Activated CD8-positive, alpha-beta T cell treated with anti-CD3 and anti-CD28 coated beads, Interleukin-2, amount 10 ng/mL, durations not matched to agents 7 days and 5 days (primary cell): ENCODE results near the gene PCDH9. TPM values are rescaled to one million over a fixed set of nuclear protein-coding genes. Genes with fewer than 3 reads are reported as not detected.

Experiments
- ATAC-seq: fragments of 150-1000 bp; cut with Tn5 transposase; one replicate; pipeline ENCODE4 v1.10.0; 2021; ENCODE audit warnings: moderate library complexity
- CTCF ChIA-PET: fragments of 350-600 bp; sonication (Branson Sonifier 250); formaldehyde crosslinking; loops from one replicate; lab custom pipeline; 2021; ENCODE audit warnings: antibody characterized with exemption; lab: Charles Lee
- POLR2A ChIA-PET: fragments of 350-600 bp; sonication (Branson Sonifier 250); formaldehyde crosslinking; loops from one replicate; lab custom pipeline; 2021; ENCODE audit warnings: antibody characterized with exemption; lab: Charles Lee
- DNase-seq: peaks from one replicate; pipeline ENCODE4 v3.0.0-alpha.2; 2020
- H3K27ac Mint-ChIP-seq: one replicate; pipeline ENCODE4 v1.8.0; 2021; ENCODE audit warnings: mild to moderate bottlenecking, mixed read lengths
- H3K27me3 Mint-ChIP-seq: one replicate; pipeline ENCODE4 v1.8.0; 2021; ENCODE audit warnings: low read depth, mixed read lengths
- H3K36me3 Mint-ChIP-seq: one replicate; pipeline ENCODE4 v1.8.0; 2021; ENCODE audit warnings: low read depth, mixed read lengths
- H3K4me1 Mint-ChIP-seq: one replicate; pipeline ENCODE4 v1.8.0; 2021; ENCODE audit warnings: low read depth, mixed read lengths
- H3K4me3 Mint-ChIP-seq: one replicate; pipeline ENCODE4 v1.8.0; 2021; ENCODE audit warnings: mild to moderate bottlenecking, mixed read lengths
- H3K9me3 Mint-ChIP-seq: one replicate; pipeline ENCODE4 v1.8.0; 2022; ENCODE audit warnings: mixed read lengths; ENCODE audit not compliant: insufficient read depth
- total RNA-seq, 2 experiments: library from RNA; stranded (reverse); gene quantifications; one replicate each; pipeline ENCODE4 v1.2.3, GENCODE V29; 2021

The PCDH9 gene
- total RNA-seq, 2 experiments from 2014 or later: 0.08 to 0.13 TPM

DNA sequence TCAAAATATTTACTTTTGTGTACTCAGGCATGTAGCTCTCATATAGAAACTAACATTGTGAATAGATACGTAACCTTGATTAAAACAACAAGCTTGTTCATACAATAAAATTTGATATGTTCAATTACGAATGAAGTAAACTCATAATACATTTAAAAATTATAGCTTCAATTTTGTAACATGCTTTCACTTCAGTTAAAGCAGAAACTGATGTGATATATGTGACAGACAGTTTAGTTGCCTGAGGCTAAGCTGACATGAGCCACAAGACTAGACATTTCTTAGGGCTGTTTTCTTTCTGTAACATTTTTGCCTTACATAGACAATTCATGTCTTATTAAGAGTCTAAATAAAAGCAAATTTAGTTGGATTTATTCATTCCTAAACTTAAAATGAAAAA is 526.0 kb downstream of the PCDH9 start:
- POLR2A ChIA-PET: no interaction called here
- H3K9me3 Mint-ChIP-seq: no peaks in the 10 kb centered on the region
- no peak overlapping the region for H3K4me3 Mint-ChIP-seq
- ATAC-seq (no peak), DNase-seq (no peak)
- H3K27ac Mint-ChIP-seq: no peak overlapping the region
- H3K27me3 Mint-ChIP-seq: no peaks in the 10 kb centered on the region
- no peaks in the 10 kb centered on the region for H3K4me1 Mint-ChIP-seq
- no peaks in the 10 kb centered on the region for H3K36me3 Mint-ChIP-seq
- CTCF ChIA-PET: no interaction called here

DNA sequence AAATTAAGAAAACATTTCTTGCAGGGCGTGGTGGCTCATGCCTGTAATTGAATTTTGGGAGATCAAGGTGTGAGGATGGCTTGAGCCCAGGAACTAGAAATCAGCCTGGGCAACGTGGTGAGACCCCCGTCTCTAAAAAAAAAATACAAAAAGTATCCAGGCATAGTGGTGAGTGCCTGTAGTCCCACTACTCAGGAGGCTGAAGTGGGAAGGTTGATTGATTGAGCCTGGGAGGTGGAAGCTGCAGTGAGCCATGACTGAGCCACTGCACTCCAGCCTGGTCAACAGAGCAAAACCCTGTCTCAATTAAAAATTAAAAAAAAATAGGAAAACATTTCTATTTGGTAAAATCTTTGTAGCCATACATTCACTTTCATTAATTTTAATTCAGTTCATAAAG is 526.5 kb downstream of the PCDH9 start:
- Mint-ChIP-seq H3K4me3 (no peak overlapping the region), H3K36me3 (no peaks in the 10 kb centered on the region), H3K27me3 (no peaks in the 10 kb centered on the region), H3K4me1 (no peaks in the 10 kb centered on the region), H3K9me3 (no peaks in the 10 kb centered on the region), H3K27ac (no peak overlapping the region)
- no peak for DNase-seq
- ChIA-PET POLR2A (no interaction called here), CTCF (no interaction called here)
- no peak for ATAC-seq

DNA sequence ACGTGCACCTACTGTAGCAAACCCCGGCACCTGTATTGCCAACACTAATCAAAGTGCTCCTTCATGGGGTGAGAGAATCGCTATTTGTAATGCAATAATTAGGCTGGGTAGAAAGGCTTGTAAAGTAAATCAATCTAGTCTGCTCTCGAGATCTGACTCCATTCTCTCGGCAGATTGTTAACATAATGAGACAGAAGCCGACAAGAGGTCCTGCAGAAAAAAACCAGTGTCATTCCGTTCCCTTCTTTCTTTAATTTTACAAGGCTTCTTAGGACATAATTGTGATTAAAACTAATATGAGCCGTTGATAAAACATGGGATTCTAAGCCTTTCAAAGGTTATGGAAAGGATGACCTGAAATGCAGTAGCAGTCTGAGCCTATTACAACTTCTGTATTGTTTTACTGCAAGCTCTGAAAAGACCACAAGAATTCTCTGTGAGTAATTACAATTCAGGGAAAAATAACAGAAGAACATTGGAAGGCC is 530.0 kb downstream of the PCDH9 start:
- ATAC-seq (no peak), DNase-seq (no peak)
- Mint-ChIP-seq H3K4me1 (no peaks in the 10 kb centered on the region), H3K4me3 (no peak overlapping the region), H3K9me3 (no peaks in the 10 kb centered on the region), H3K27ac (no peak overlapping the region), H3K27me3 (no peaks in the 10 kb centered on the region), H3K36me3 (no peaks in the 10 kb centered on the region)
- CTCF ChIA-PET: no interaction called here
- POLR2A ChIA-PET: no interaction called here

DNA sequence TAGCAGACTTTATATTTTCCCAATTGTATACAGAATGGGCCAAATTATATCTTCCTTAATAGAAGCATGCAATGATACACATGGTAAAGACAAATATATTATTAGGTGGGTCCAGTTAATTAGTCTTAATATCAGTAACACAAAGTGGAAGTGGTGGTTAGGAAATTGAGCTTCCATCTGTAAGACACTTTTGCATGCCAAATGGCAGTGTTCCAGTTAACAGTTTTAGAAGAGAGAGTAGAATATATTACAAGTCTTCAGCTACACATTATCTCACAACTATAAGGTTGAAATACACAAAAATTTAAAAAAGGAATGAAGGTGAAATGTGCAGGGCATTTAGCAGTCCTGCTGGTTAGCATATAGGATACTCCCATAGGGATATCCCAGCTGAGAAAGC is 536.5 kb downstream of the PCDH9 start:
- DNase-seq: no peak
- no peaks in the 10 kb centered on the region for H3K27me3 Mint-ChIP-seq
- no peaks in the 10 kb centered on the region for H3K9me3 Mint-ChIP-seq
- no peak overlapping the region for H3K4me3 Mint-ChIP-seq
- ATAC-seq: no peak
- H3K27ac Mint-ChIP-seq: no peak overlapping the region
- H3K36me3 Mint-ChIP-seq: no peaks in the 10 kb centered on the region
- CTCF ChIA-PET: no interaction called here
- POLR2A ChIA-PET: no interaction called here
- no peaks in the 10 kb centered on the region for H3K4me1 Mint-ChIP-seq

DNA sequence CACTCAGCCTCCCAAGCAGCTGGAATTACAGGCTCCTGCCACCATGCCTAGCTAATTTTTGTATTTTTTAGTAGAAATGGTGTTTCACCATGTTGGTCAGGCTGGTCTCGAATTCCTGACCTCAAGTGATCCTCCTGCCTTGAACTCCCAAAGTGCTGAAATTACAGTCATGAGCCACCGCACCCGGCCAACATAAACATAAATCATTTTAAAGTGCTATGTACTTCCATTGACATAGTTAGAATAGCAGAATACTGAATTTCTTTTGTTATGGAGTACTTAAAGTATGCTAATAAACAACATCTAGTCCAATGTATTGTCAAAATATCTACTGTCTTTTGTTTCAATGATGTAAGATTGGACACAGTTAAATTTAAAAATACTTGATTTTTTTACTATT is 539.0 kb downstream of the PCDH9 start:
- ChIA-PET POLR2A (no interaction called here), CTCF (no interaction called here)
- Mint-ChIP-seq H3K27ac (no peak overlapping the region), H3K4me1 (no peaks in the 10 kb centered on the region), H3K4me3 (no peak overlapping the region), H3K36me3 (no peaks in the 10 kb centered on the region), H3K9me3 (no peaks in the 10 kb centered on the region), H3K27me3 (no peaks in the 10 kb centered on the region)
- DNase-seq (no peak), ATAC-seq (no peak)

DNA sequence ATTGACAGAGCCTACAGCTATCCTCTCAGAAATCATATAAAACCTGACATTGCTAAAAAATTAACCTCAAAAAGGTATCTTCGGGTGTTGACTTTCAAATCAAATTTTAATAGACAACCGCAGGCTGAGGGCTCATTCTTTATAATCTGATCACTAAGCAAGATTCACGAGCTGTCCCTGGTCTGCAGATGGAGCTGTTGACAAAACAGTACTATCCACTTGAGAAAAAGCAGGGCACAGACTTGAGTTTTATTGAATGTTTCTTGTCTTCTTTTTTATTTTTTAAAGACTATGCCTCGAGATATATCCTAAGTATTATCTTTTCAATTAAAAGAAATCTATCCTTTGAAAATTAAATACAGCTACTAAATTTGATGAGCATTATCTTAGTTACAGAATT is 540.5 kb downstream of the PCDH9 start:
- no peaks in the 10 kb centered on the region for H3K4me1 Mint-ChIP-seq
- DNase-seq: no peak
- CTCF ChIA-PET: no interaction called here
- H3K27ac Mint-ChIP-seq: no peak overlapping the region
- POLR2A ChIA-PET: no interaction called here
- peaks cover 2% of the 10 kb centered on the region for H3K9me3 Mint-ChIP-seq
- H3K27me3 Mint-ChIP-seq: no peaks in the 10 kb centered on the region
- ATAC-seq: no peak
- H3K36me3 Mint-ChIP-seq: no peaks in the 10 kb centered on the region
- no peak overlapping the region for H3K4me3 Mint-ChIP-seq

DNA sequence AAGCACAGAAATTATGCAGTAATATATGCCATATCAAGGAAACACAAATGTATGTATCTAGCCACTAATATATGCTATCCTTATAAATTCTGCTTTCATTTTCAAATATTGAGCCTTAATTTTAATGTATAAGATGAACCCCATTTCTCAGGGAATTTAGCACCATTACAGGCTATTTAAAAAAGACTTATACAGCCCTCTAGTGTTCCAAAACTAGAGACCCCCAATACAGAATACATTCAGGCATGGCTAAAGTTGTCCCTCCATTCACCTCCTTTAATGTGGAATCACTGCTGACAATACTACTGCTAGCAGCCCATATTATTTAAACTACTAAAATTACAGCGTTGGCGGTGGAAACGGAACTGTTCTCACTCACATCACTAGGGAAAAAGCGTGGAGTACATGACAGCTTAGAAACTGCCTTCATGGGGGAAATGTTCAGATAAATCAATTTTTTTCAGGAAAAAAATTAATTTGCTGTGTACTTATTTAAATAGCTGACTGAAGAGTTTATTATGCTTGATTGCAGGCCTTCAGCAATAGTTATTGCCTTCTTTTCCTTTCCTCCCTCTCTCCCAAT is 541.0 kb downstream of the PCDH9 start:
- Mint-ChIP-seq H3K27me3 (no peaks in the 10 kb centered on the region), H3K9me3 (peaks cover 4% of the 10 kb centered on the region), H3K27ac (no peak overlapping the region), H3K36me3 (no peaks in the 10 kb centered on the region), H3K4me1 (no peaks in the 10 kb centered on the region), H3K4me3 (no peak overlapping the region)
- ChIA-PET CTCF (no interaction called here), POLR2A (no interaction called here)
- ATAC-seq (no peak), DNase-seq (no peak)

DNA sequence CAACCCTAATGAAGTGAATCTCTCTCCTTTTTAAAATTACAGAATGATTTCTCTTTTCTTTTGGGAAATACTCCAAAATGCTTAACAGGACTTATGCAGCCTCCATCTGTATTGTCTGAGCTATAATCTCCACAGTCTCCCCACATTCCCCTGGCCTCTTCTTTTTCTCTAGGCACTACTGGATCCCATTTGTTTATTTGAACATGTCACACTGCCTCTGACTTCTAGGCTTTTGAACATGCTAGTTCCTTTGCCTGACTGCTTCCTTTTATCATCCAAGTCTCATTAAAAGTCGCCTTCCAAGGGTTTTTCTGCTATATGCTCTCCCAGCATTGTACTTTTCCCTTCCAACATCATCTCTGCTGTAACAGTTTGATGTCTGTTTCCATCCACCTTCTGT is 548.7 kb downstream of the PCDH9 start:
- Mint-ChIP-seq H3K9me3 (peaks cover 7% of the 10 kb centered on the region), H3K27ac (no peak overlapping the region), H3K4me3 (no peak overlapping the region), H3K27me3 (no peaks in the 10 kb centered on the region), H3K4me1 (no peaks in the 10 kb centered on the region), H3K36me3 (no peaks in the 10 kb centered on the region)
- POLR2A ChIA-PET: no interaction called here
- ATAC-seq (no peak), DNase-seq (no peak)
- CTCF ChIA-PET: no interaction called here

DNA sequence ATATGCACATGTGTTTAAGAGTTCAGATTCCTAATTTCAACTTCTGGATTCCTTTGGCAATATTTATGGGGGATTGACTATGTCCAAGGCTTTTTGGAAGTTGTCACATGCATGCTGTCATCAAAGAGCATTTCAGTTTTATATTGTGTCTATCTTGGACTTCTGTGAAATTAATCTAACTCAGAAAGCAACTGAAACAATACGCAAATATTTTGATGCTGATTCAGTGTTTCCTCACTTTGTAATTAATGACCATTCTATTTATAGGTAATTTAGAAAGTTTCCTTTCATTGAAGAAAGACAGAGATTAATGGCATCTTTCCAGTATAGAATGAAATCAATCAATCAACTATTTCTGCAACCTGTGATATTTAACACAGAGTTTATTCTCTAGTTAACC is 550.1 kb downstream of the PCDH9 start:
- Mint-ChIP-seq H3K4me3 (no peak overlapping the region), H3K9me3 (peaks cover 7% of the 10 kb centered on the region), H3K27me3 (no peaks in the 10 kb centered on the region), H3K4me1 (no peaks in the 10 kb centered on the region), H3K27ac (no peak overlapping the region), H3K36me3 (no peaks in the 10 kb centered on the region)
- DNase-seq (no peak), ATAC-seq (no peak)
- ChIA-PET POLR2A (no interaction called here), CTCF (no interaction called here)

DNA sequence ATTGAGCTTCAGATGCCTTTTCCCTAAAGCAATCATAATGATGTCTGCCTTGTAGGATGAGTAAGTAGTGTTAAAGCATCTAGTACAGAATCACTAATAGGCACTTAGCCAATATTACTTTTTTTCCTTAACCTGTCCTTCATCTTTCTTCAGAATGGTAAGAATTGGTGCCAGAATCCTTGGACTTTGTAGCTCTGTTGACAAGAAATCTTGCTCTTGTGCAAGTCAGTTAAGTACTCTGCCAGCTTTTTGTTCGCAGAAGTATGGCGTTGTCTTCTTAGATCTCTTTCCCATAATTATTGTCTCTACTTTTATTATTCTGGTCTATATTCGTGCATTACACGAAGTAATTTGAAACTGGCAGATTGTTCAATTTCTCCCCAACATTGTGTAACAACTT is 554.5 kb downstream of the PCDH9 start:
- POLR2A ChIA-PET: no interaction called here
- Mint-ChIP-seq H3K9me3 (no peaks in the 10 kb centered on the region), H3K27me3 (no peaks in the 10 kb centered on the region), H3K27ac (no peak overlapping the region), H3K4me1 (no peaks in the 10 kb centered on the region), H3K36me3 (no peaks in the 10 kb centered on the region), H3K4me3 (no peak overlapping the region)
- no peak for DNase-seq
- CTCF ChIA-PET: no interaction called here
- ATAC-seq: no peak

DNA sequence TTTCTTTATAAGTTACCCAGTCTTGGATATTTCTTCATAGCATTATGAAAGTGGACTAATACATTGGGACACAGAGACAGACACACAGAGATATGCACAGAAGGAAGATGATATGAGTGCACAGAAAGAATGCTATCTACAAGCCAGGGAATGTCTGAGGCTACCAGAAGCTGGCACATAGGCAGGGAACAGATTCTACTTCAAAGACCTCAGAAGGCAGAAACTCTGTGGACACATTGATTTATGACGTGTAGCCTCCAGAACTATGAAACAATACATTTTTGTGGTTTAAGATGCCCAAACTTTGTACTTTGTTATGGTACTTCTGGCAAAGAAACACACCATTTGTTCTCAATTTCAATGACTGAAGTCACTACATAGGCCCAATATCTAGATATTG is 556.7 kb downstream of the PCDH9 start:
- H3K9me3 Mint-ChIP-seq: peaks cover 7% of the 10 kb centered on the region
- ChIA-PET CTCF (no interaction called here), POLR2A (no interaction called here)
- H3K27me3 Mint-ChIP-seq: no peaks in the 10 kb centered on the region
- no peaks in the 10 kb centered on the region for H3K4me1 Mint-ChIP-seq
- DNase-seq: no peak
- no peak for ATAC-seq
- H3K4me3 Mint-ChIP-seq: no peak overlapping the region
- H3K27ac Mint-ChIP-seq: no peak overlapping the region
- no peaks in the 10 kb centered on the region for H3K36me3 Mint-ChIP-seq

DNA sequence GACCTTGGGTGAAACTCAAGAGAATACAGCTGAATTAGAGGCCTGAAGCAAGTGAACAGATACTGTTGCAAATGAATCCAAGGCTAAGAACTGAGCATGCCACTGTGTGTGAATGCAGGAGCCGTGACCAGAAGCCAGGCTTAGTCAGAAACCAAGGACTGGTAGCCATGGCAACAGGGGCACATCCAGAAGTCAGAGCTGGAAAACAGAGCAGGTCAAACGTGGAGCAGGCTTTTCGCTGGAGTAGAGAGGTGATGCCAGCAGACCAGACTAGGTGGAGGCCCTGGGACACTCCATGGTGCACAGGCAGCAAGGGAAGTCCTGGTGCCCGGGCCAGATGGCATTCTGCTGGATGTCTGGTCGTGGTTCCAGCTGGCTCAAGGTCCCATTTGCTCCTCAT is 564.1 kb downstream of the PCDH9 start:
- POLR2A ChIA-PET: no interaction called here
- no peaks in the 10 kb centered on the region for H3K4me1 Mint-ChIP-seq
- no peak overlapping the region for H3K4me3 Mint-ChIP-seq
- H3K36me3 Mint-ChIP-seq: no peaks in the 10 kb centered on the region
- DNase-seq: no peak
- ATAC-seq: no peak
- CTCF ChIA-PET: no interaction called here
- H3K9me3 Mint-ChIP-seq: peaks cover 7% of the 10 kb centered on the region
- H3K27ac Mint-ChIP-seq: no peak overlapping the region
- no peaks in the 10 kb centered on the region for H3K27me3 Mint-ChIP-seq

DNA sequence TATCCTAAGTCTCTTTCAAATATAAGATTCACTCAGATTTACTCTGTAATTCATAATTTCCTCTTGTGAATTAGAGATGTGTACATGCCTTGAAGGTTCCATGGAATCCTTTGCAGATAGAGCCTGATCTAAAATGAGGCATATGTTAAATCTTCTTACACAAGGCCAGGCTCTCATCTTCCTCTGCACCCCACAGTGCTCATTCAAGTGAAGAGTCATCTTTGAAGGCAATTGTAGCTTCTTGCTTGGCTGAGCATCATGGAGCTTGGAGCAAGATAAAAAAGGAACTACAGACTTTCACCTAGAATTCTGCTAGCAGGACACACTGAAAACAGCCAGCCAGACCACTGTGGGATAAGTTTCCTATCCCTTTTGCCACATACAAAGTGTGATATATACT is 566.4 kb downstream of the PCDH9 start:
- no peak for ATAC-seq
- DNase-seq: no peak
- Mint-ChIP-seq H3K4me3 (no peak overlapping the region), H3K4me1 (no peaks in the 10 kb centered on the region), H3K9me3 (no peaks in the 10 kb centered on the region), H3K36me3 (no peaks in the 10 kb centered on the region), H3K27me3 (no peaks in the 10 kb centered on the region), H3K27ac (no peak overlapping the region)
- ChIA-PET CTCF (no interaction called here), POLR2A (no interaction called here)
